Activated CD4-positive, alpha-beta T cell treated with anti-CD3 and anti-CD28 coated beads for 48 hours (primary cell): Measurements from ENCODE around the gene LRRC8D.
A peak's percentile ranks its signal among the peaks of the same experiment; 100 is the strongest.

Source experiments
- DNase-seq: peaks from one replicate; pipeline ENCODE4 v3.0.0-alpha.2; 2020

Gene LRRC8D

GRCh38 chr1:89872567-89872966 is 51.7 kb downstream of the LRRC8D start:
- DNase-seq = no peak

DNA sequence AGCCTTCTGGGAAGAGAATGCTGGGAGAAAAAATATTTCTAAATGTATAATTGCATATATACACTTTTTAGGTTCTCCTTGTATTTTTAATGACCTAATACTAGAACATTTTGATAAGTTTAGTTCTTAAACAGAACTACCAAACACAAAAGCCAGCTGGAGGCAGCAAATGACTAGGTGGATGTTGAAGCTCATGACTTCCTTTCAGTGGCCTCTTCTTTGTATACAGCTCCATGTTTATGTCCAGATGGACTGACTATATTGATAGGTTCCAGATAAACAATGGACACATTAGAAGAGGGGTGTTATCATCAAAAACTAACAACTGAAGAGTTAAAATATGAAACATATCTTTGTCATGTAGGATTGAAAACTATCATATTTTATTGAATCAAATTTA is 52.5 kb downstream of the LRRC8D start:
- no peak for DNase-seq

- DNase-seq = no peak
Observed at GRCh38 chr1:89873770-89874169, 52.9 kb downstream of the LRRC8D start.

GRCh38 chr1:89876463-89876862 is 55.6 kb downstream of the LRRC8D start:
- DNase-seq = no peak

DNA sequence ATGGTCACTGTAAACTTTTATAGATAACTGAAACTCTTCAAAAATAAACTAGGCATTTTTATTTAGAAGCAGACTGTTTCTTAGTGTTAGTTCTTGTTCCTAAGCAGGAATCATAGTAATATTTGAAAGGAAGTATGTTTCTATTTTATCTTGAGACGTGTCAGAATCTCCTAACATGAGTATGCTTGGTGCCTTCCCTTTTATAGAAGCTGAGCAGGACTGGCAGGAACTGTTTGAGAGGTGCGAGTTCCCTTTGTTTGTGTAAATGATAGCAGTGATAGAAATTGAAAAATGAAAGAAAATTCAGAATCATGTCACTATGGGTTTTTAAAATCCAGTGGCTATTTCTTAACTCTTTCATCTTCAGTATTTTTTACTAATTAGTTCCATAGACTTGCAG is 56.9 kb downstream of the LRRC8D start:
- no peak for DNase-seq

GRCh38 chr1:89878256-89878655 is 57.4 kb downstream of the LRRC8D start:
- no peak for DNase-seq

- no peak for DNase-seq
Observed at GRCh38 chr1:89880679-89881078, 59.8 kb downstream of the LRRC8D start.

DNA sequence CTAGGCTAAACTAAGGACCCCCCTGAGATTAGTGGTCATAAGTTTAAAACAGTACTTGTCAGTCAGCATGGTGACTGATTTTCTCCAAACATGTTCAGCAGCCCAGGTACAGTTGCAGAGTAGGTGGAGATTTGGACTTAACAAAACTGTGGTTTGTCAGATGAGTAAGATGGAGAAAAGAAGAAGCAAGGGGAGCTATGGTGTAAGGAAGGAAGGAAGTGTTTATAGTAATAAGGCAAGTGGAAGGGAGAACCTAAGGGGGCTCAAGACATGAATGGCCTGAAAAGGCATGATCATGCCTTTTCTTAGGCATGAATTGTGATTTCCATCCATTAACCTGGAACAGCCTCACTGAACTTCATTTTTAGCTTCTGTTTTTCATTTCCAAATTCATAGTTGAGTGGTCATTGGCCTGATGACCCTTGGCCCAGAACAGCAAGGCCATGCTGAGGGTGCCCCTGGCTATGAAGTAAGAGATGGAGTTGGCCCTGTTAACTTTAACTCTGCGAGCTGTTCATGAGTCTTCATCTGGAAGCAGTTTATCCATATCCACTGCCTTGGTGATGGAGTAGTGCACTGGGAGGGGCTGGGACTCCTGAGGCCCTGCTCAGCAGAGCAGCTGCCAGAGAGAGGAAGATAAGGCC is 60.7 kb downstream of the LRRC8D start:
- peak; percentile 17 for DNase-seq

DNA sequence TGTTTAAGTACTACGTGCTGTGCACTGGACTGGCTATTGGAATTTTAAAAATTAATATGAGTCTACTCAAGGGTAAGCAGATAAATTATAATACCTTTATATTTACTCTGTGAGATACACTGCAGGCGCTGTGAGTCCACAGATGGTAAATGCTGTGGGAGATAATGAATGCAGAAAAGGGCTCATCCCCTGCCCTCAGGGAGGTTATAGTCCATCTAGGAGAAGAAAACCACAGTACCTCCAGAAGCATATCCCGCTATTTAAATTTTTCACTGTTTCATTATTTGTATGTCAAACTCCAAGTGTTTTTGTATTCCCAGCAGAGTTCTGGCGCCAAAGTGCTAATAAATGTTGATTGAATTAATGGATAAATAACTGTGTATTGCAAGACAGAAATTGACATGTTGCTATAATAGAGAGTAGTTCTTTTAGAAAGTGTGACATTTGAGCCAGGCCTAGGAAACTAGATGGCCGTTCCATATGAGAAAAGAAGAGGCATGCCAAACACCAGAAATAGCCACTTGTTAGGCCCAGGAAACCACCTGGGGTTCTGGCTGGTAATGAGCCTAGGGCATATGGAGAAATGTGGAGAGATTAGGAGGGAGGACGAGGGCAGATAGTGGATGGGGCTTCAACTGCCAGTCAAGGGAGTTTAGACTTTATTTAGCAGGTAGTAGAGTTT is 61.7 kb downstream of the LRRC8D start:
- no peak for DNase-seq

DNA sequence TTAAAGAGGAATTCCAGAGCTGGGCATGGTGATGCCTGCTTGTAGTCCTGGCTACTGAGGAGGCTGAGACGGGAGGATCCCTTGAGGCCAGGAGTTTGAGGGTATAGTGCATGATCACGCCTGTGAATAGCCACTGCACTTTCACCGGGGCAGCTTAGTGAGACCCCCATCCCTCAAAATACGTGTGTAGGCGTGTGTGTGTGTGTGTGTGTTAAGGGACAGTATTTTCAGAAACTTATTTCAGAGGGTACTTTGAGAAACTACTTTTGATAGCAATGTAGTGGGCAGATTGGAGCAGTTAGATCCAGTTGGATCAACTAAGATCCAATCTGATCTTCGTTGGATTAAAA is 62.2 kb downstream of the LRRC8D start:
- no peak for DNase-seq

DNA sequence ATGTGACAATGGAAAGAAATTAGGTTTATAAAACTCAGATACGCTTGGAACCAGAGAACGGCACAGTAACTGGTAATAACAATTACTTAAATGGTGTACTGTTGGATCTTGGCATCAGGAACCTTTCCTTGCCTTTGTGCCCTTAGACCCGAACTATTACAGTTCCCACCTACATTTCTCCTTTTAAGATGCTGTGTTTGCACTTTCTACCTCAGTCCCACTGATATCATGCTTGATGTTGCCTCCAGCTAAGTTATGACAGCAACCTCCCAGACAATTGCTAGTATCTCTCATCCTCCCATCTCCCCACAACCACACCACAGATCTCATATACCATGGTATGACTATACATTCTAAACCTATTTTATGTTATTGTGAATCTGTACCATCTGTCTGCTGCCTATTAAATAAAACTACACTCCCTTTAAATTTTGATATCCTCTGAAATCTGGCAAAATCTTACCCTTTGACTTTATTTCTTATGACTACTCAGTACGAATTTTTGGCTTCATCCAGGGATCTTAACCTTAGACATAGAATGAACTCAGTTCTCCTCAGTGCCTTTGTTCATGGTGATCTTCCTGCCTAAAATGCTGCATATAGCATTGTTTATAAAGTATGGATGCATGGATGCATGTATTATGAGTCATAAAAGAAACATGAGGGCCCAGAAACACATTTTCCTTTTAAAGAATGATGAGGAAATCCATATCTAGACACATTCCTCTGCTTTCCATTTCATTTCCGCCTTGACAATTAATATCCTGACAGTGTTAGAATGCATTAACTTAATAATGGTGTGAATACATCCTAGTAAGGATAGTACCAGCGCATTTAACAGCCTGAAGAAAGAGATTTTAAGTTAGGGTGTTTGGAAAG is 64.1 kb downstream of the LRRC8D start:
- no peak for DNase-seq

GRCh38 chr1:89887270-89887669 is 66.4 kb downstream of the LRRC8D start:
- no peak for DNase-seq

DNA sequence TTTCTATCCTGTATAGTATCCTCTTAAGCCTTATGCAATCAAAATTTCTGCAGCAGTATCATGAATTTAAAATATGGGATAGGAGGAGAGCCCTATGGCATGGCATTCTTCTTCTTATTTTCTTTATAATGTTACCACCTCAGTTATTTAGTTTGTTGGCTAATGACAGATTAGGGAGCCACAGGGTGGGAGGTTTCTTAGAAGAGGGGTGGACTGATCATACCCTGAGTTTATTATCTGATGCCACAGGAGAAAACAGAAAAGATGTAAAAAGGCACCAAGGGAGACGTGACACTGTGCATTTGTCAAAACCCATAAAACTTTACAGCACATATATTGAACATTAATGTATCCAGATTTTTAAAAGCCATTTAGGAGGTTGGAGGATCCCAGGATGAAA is 66.9 kb downstream of the LRRC8D start:
- no peak for DNase-seq

GRCh38 chr1:89888480-89889322 is 67.9 kb downstream of the LRRC8D start:
- DNase-seq = no peak

GRCh38 chr1:89889323-89889615 is 68.4 kb downstream of the LRRC8D start:
- DNase-seq = no peak

DNA sequence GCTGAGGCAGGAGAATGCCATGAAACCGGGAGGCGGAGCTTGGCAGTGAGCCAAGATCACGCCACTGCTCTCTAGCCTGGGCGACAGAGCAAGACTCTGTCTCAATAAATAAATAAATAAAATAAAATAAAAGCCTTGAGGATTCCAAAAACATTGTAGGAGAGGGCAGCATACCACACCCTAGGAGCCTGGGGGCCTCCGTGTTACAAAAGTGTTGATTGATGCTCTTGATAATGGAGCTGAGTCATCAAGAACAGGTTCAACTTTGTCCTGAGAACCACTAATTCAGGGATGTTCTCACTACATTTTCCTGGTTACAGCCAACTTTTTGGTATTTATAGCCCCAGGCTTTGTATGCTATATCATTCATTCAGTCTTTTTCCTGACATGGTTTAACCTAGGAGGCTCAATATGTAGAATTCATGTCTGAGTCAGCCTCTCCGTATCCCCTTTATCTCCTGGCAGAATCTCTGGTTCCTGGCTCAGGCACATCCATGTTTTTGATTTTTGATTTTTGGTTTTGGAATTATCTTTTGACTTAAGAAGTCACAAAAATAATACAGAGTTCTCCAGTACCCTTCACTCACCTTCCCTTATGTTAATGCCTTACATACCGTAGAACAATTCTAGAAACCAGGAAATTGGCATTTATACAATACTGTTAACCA is 69.4 kb downstream of the LRRC8D start:
- no peak for DNase-seq

- DNase-seq = no peak
Observed at GRCh38 chr1:89892816-89893215, 72.0 kb downstream of the LRRC8D start.

- no peak for DNase-seq
Observed at GRCh38 chr1:89894210-89895201, 73.7 kb downstream of the LRRC8D start.

DNA sequence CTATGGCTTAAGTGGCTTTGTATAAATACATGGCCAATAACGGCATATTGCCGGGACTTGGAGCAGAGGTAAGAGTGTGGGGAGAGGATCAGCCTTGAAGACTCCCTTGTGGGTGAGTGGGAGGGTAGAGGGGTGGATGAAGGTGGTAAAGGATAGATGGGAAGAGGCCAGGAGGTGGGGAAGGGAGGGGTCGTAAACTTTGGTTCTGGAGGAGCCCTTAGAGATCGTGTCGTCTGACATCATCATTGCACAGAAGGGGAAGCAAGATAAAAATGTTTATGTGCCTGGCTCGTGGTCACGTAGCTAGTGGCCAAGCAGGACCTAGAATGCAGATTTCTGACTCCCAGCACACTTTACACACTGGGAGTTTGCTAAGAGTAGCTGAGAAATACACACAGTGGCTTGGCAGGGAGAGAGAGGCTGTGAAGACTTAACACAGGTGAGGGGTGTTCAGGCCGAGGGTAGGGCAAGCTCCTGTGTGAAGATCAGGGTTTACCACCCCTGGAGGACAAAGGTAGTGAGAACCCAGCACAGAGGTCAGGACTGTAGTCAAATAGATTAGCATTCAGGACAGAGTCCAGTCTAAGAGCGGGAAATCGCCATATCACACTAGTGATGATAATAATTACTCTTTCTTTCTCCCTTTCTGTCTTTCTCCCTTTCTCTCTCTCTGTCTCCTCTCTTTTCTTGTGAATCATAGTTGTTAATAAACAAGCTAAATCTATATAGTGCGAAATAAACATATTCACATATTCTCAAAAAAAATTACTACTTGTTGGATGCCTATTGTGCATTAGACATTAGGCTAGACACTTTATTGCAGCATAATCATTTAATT is 75.5 kb downstream of the LRRC8D start:
- no peak for DNase-seq

- DNase-seq = no peak
Observed at GRCh38 chr1:89897347-89898133, 76.7 kb downstream of the LRRC8D start.
